Fibroblast of mammary gland (primary cell): ENCODE results near the gene PRMT3.

ENCODE experiments used
- DNase-seq: peaks from one replicate; pipeline ENCODE4 v3.0.0-alpha.2; 2010; ENCODE audit warnings: low read depth
- H3K4me3 ChIP-seq: 2 replicates; pipeline ENCODE4 v1.5.1; 2011; ENCODE audit warnings: low read depth, mild to moderate bottlenecking, low read length, moderate library complexity; ENCODE audit not compliant: control insufficient read depth
- CTCF ChIP-seq: conservative IDR thresholded peaks from 2 replicates; pipeline ENCODE4 v1.5.1; 2011; ENCODE audit warnings: low read depth, low read length, inconsistent platforms; ENCODE audit not compliant: control insufficient read depth, insufficient read depth

PRMT3 gene

GRCh38 chr11:20497124-20497792 is 109.7 kb downstream of the PRMT3 start:
- DNase-seq: no peak
- no peak for TF ChIP-seq CTCF
- H3K4me3 ChIP-seq: no peak overlapping the region

DNA sequence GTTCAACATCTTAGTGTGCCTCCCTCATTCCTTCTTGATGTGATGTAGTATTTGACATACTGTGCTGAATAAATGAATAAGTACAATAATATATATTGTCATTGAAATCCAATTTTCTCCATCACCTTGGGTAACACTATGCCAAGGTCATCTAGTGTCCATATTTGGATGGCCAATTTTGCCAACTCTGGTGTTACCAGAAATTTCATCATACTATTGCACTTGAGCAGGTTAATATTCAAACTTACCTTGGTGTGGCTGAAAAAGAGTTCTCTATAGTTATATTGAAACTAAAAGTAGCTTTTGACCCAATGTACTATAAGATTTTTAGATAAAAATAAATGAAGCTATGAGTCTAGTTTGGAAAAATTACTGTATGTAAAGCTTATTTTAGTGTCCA is 113.7 kb downstream of the PRMT3 start:
- DNase-seq: no peak
- TF ChIP-seq CTCF: no peak
- no peak overlapping the region for H3K4me3 ChIP-seq

- TF ChIP-seq CTCF: no peak
- H3K4me3 ChIP-seq: no peak overlapping the region
- no peak for DNase-seq
Measured at GRCh38 chr11:20501971-20502370, 114.5 kb downstream of the PRMT3 start.

DNA sequence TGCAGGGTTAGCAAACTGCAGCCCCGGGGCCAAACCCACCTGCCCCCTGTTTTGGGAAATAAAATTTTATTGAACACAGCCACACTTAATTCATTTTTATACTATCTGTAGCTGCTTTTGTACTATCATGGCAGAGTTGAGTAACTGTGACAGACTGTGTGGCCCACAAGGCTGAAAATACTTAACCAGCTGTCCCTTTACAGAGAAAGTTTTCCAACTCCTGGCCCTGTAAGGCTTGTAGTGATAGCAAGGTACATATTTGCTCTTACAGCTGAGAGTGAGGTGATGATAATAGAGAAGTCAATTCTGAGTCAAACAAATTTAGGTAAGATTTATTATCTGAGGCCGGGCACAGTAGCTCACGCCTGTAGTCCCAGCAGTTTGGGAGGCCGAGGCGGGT is 124.5 kb downstream of the PRMT3 start:
- TF ChIP-seq CTCF: no peak
- no peak overlapping the region for H3K4me3 ChIP-seq
- no peak for DNase-seq

GRCh38 chr11:20512869-20513268 is 125.4 kb downstream of the PRMT3 start:
- H3K4me3 ChIP-seq: no peak overlapping the region
- no peak for DNase-seq
- no peak for TF ChIP-seq CTCF

- no peak for DNase-seq
- no peak overlapping the region for H3K4me3 ChIP-seq
- TF ChIP-seq CTCF: no peak
Measured at GRCh38 chr11:20518323-20518834, 130.9 kb downstream of the PRMT3 start.
